Stimulated activated CD8-positive, alpha-beta memory T cell treated with anti-CD3 and anti-CD28 coated beads, Interleukin-12 subunit alpha, Interleukin-12 subunit beta, amount 100 ng/mL, for 4 hours (primary cell): ENCODE results near the gene LYPD6B.
A peak's percentile ranks its signal among the peaks of the same experiment; 100 is the strongest.

Experiments
- DNase-seq: peaks from one replicate; pipeline ENCODE4 v3.0.0-alpha.2; 2020; ENCODE audit warnings: low read depth

The LYPD6B gene

DNA sequence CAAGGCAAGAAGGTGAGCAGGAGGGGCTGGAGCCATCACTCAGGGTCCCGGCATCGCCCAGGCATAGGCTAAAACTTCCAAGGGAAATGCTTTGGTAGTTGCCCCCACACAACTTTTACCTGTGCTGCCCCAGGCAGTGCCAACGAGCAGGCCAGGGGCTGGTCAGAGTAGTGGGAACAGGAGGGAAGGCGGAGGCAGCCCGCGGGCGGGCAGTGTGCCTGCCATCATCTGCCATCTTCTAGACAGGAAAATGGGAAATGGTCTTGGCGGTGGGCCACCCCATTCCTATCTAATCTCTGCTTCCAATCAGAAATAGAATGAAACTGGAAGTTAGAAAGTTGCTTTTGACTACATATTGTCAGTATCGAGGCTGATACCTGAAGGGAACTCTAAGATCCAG, 26.0 kb upstream of the LYPD6B start:
- no peak for DNase-seq

GRCh38 chr2:149015501-149015900, 23.0 kb upstream of the LYPD6B start:
- DNase-seq, result no peak

DNA sequence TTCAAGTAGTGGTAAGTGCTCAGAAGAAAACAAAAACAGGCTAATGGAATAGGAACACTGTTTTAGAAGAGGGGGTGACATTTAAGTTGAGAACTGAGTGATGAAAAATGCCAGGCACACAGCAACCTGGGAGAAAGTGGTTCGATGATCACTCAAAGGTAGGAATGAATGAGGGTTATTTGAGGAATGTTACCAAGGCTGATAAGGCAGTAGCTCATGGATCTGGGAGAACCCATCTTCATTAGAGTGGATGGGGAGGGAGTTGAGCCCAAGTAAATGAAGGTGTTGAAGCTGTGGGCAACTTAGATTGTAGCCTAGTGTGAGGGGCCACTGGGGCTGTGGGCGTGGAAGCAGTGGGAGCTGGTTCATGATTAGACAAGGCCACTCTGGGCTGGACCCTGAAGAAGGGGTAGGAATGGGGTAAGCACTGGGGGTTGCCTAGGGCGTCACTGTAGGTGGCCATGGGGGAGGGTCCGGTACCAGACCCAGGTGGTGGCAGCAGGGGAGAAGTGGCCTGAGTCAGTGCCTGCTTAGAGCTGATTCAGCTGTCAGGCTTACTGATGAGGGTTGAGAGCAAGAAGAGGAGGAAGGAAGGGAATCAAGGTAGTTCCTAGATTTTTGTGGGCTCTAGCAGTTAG, 22.5 kb upstream of the LYPD6B start:
- no peak for DNase-seq

DNA sequence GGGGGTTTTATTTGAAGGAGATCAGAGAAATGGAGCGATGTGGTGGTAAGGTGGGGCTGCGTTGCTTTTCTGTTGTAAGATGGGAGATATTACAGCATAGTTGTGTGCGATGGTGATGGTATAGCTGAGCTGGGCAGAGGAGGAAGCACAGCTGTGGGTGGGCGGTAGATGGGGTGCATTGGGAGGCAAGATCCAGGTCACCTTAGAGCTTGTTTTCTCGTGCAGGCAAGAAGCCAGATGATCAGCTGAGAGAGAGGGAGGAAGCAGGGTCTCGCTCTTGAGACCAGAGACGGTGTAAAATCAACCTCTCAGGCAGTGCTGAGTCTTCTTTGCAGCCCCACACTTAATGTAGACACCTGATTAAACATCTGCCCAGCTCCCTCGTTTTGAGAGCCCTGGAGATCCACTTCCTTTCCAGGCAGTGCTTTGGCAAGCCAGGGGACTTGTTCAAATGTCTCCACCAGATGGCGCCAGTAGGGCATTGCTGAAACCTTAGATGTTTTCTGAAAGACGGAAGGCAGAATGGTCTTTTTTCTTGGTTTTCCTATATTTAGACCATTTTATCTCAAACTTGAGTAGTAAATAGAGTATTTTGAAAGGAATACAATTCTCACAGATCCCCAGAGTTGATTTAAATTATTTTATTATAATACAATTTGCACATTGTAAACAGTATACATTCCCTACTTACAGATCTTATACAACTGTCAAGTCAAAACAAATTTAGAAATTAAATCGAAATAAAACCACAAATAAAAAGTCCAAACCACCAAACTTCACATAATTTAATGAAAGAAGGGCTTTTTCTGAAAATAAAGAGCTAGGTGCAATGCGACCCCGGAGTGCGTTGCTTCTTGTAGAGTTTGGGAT, 21.1 kb upstream of the LYPD6B start:
- peak; percentile 29 for DNase-seq

DNA sequence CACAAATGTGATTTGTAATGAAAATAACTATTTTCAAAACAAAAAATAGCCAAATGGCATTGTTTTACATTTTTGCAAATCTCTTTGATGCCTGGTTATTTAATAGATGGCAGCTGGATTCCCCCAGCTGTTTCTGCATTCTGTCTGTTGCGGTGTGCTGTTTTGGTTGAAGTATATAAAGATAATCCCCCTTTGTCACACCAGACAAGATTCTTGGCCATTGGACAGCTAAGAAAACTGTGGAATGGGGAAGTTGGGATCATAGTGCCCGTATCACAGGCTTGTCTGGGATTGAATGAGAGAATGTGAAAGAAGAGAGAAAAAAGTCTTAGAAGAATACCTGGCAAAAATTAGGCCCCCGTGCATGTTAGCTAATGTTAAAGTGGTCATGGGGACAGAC, 19.5 kb upstream of the LYPD6B start:
- DNase-seq, result no peak

DNA sequence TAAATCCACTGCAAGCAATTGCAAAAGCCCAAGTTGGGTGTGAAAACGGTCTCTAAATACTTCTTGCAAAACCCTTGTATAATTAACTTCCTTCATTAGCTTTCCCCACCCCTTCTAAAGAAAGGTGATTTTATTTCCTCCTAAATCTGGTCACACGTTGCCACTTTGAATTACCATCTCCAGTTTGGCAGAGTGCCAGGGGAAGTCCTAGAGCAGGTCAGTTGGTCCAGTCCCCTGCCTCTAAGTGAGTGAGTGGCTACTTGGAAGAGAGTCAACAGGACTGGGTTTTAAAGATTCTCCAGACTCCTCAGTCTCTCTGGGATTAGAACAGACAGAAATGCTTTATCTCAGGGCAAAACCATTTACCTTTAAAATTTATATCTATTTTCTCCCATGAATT, 18.7 kb upstream of the LYPD6B start:
- DNase-seq, result no peak

DNA sequence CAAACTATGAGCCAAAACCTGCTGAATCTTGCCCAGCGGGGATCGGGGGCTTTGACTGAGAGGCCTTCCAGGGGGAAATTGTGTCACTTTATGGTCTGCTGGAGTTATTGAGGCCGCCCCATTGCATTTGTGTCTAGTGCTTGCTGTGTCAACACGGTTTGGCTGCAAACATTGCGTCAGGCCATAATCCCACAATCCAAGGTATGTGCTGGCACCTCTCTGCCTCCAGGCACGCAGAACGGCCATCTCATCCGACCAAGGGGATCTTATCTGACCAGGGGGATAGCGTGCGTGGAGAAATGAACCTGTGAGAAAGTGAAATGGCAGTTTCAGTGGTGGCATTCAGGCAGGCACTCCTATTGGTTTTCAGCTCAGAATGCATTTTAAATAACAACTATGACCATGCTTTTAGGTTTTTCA, 18.1 kb upstream of the LYPD6B start:
- DNase-seq, result no peak

DNA sequence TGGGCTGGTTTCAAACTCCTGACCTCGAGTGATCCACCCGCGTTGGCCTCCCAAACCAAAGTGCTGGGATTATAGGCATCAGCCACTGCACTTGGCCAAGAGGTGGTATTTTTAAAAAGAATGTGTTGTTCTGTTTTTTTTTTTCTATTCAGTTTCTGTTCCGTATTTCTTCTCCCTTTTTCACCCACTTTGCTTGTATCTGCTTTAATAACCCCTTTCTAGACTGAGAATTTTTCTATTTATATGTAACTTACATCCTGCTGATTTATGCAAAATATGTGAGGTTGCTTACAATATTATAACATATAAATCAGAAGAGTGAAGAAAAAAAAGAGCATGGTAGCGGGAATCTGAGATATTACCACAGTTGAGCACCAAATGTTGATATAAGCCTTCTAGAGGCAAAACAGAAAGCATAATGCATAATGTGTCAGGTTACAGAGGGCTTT, 17.2 kb upstream of the LYPD6B start:
- no peak for DNase-seq

- no peak for DNase-seq
Observed at GRCh38 chr2:149021761-149022160, 16.7 kb upstream of the LYPD6B start.

DNA sequence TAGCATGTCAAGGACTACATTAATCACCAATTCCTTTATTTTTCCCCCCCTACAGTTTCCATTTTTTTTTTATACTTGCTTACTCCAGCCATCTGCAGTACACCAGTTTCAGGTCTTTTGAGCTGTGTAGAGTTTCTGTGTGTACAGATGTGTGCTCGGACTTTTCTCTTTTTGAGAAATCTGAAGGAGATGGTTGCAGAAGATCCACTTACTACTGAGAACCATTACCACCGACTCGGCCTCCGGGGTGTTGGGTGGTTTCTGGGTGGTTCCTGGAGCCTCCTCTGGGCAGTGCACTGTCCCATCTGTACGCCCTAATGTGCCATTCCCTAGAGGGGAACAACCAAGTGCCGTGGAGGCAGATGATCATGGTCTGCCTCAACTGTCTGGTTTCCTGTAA, 15.4 kb upstream of the LYPD6B start:
- no peak for DNase-seq

GRCh38 chr2:149027590-149028250, 10.8 kb upstream of the LYPD6B start:
- no peak for DNase-seq

DNA sequence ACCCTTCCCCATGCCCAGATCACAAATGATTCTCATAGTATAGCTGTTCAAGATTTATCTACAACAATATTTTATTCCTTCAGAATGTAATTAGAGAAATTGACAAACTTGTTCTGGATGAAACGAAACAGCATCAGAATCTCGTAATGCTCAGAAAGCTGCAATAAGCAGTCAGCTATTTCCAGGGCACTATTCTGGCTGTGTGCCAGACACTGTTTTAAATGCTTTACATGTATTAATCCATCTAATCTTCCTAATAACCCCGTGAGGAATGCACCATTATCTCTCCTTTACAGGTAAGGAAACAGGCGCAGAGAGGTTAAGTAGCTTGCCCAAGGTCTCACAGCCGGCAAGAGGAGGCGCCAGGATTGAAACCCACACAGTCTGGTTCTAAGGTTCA, 10.1 kb upstream of the LYPD6B start:
- DNase-seq, result no peak

DNA sequence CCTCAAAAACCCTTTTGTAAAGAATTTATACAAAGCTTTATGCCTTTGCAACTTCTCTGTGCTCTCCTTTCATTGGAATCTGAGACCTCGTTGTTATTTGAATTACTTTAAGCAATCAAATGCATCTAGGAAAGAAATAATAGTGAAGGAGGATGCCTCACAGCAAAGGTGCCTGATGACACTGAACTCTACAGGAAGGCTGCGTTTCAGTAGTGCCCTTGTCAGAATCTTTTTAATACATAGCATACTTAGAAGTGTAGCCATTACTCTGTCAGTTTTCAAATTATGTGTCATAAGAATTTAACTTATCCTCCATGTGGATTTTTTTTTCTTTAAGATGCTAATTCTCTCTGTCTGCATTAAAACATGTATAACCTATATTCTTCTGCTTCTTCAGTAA, 9.6 kb upstream of the LYPD6B start:
- no peak for DNase-seq

DNA sequence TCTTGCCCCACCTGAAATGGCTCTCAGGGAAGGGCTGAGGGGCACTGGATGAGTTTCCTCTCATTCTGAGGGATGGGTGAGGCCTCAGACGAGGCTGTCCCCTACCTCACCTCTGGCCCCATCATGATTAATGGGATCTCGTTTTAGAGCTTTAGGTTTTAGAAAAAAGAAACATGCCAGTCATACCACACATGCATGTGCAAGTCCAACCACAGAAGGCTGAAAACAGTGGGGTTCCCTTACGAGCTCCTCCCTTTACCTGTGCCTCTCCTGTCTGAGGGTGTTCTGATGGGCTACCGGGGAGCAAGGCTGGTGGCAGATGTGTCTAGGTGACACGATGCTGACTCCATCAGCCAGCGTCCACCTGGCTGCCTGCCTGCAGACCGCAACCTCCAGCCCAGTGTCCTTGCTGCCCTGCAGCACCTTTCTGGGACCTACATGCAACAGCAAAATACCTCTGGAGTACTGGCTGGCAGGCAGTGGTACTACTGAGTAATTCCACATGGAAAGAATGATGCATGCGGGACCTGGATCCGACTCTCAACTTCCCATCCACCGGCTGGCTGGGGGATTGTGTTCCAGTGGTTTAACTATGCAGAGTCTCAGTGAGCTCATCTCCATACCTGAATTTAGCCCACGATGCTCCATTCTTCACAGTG, 9.1 kb upstream of the LYPD6B start:
- DNase-seq, result no peak

DNA sequence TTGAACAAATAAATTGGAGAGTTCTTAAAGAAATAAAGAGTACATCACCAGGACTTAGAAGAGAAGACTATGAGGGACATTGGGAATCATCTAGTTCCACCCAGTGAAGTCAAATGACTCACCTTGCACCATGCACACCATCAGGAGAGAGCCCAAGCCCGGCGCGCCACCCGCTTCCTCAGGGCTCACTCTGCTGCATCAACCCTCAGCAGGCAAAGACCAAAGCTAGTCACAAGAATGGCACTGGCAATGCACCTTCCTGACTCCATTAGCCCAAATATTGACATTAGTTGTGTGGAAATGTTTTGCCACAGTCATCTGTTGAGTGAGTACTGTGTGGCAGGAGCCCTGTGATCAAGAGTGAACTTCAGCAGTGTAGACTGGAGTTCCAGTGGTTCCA, 7.1 kb upstream of the LYPD6B start:
- no peak for DNase-seq

DNA sequence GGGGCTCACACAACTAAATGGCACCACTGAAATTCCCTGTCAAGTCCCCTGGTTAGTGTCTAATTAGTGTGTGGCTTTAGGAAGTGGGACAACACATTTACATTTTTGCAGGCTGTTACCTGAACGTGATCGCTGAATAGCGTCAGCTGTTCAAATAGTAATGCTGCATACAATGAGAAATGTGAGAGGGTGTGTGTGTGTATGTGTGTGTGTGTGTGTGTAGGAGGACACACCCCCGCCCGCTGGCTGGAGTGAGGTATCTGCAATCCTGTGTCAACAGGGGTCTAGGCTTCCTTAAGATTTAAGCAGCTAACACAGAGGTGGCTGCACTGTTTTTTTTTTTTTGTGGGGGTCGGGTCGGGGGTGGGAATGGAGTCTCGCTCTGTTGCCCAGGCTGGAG, 4.8 kb upstream of the LYPD6B start:
- DNase-seq, result no peak

DNA sequence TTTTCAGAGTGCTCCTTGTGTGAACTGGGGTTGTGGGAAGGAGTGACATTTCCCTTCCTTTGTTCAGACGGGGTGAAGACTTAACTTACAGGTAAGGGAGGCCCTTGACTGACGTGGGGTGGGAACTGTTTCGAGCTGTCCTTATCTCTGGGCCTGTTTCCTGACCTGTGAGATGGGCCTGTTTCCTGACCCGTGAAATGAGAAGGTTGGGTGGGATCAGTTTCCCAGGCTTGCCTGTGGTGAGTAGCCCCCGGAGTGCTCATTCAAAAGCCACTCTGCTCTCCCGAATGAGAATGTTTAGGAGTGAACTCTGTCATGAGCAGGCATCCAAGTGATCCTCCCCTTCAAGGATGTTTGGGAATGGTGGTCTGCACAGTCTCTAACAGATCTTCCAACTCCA, 4.1 kb upstream of the LYPD6B start:
- no peak for DNase-seq

DNA sequence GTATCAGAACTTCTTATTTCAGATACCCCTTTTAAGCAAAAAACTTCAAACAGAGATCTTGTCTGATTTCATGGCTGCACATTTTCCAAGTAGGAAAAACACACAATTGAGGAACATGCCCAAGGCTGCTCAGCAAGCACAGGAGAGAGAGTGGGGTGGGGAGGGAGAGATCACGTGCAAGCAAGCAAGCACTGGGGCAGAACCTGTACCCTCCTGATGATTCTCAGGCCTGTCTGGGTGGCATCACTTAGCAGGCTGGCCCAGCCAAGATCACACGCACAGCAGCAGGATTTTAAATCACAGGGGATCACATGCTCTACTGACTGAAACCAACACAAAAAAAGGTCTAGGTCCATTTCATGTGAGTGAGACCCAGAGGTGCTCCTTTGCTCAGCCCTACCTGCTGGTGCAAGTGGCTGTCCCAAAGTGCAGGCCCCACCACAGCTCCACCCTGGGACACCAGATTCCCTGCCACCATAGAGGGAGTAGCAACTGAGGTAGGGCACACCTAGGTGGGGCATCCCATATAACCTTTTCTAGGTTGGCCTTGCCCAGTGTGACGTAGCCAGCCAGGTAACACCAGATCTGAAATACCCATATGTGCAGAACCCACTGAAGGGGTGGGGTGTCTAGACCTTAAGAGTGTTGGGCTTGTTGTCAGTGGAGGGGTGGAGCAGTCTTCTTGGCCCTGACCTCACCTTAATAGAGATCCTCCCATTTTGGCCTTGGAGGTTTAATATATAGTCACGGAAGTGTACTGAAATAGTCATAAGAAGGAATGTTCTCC, 1.8 kb upstream of the LYPD6B start:
- no peak for DNase-seq

DNA sequence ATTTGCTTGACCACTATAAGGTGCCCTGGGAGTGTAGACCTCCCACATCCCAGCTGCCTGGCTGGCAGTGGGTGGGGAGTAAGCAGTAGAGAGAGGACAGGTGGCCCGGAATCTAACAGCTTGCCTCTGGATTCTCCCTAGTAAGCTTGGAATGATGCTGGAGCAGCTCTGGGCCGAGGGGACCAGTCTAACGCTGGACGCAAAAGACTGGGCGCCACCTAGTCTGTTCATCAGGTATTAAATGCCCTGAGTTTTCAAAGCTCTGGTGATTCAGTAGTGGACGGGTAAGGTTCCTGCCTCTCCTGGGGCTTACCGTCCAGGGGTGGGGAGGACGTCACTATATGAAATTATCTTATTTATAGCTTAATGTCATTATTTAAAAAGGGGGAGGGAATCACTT, 648 bp upstream of the LYPD6B start:
- no peak for DNase-seq

DNA sequence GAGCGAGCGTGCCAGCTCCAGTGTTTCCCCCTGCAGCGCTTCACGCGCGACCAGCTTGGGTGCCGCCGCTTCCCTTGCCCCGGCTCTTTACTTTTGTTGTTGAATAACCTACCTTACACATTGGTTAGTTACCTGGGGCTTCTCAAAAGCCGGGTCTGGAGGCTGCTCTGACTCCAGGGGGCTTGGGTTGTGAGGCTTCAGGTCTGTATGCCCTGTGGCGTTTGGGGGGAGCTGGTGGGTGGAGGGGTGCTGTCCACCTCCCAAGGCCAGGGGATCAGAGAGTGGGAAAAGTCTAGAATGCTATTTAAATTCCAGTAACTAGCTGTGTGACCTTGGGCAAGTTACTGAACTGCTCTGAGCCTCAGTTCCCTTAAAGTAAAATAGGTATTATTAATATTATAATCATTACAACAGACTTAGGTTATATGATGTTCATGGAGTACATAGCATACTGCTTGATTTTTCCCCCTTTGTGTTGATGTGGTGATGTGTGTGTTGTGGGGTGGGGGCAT, 770 bp downstream of the LYPD6B start:
- DNase-seq, result no peak

GRCh38 chr2:149040451-149040850, 2.0 kb downstream of the LYPD6B start:
- no peak for DNase-seq

DNA sequence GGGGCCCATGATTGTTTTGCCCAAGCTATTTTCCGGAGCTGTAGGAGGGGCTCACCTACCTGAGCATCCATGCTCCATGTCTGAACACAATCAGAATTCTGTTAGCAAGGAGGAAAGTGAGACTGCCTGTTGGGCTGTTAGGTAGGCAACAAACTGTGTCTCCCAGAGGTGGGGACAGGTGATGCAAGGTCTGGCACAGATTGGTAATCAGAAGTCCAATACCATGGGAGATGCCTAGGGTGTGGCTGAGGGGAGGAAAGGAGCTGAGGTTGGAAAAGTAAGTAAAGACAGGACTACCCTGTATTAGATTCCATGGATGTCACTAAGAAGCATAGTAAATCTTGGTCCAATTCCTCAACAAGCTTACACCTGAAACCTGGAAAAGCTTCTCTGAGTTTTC, 3.0 kb downstream of the LYPD6B start:
- DNase-seq, result no peak
